ENCODE results near the gene TRAF3IP1. TPM values are rescaled to one million over a fixed set of nuclear protein-coding genes. Genes with fewer than 3 reads are reported as not detected.
A peak's percentile ranks its signal among the peaks of the same experiment; 100 is the strongest.
"Not testable (repeated sequence)": the region's sequence is repeated elsewhere in the genome, so short reads cannot be mapped to it uniquely, and the experiment has no call there.

Gene TRAF3IP1
- 13.5 TPM for total RNA-seq

GRCh38 chr2:238320246-238320647 is at the start of gene TRAF3IP1:
Gene TRAF3IP1, plus strand, starts transcription at chr2:238320518. Its CDS starts 145 bp downstream, at chr2:238320663.
- no peak for FAIRE-seq
- peak; percentile 98 for DNase-seq (ENCODE audit: low spot score in 2 of 2)

GRCh38 chr2:238270606-238271005 is 49.7 kb upstream of the TRAF3IP1 start:
- no peak for DNase-seq (ENCODE audit: low spot score in 2 of 2)
- no peak for FAIRE-seq

- FAIRE-seq (no peak), DNase-seq (ENCODE audit: low spot score in 2 of 2) (no peak)
These were observed 49.2 kb upstream of the TRAF3IP1 start for GRCh38 chr2:238271061-238271554.

GRCh38 chr2:238271686-238272085 is 48.6 kb upstream of the TRAF3IP1 start:
- not testable (repeated sequence) for DNase-seq (ENCODE audit: low spot score in 2 of 2); FAIRE-seq

GRCh38 chr2:238272156-238272555 is 48.2 kb upstream of the TRAF3IP1 start:
- FAIRE-seq (no peak), DNase-seq (ENCODE audit: low spot score in 2 of 2) (no peak)

GRCh38 chr2:238273433-238273832 is 46.9 kb upstream of the TRAF3IP1 start:
- FAIRE-seq; DNase-seq (ENCODE audit: low spot score in 2 of 2): not testable (repeated sequence)

GRCh38 chr2:238274152-238274865 is 46.0 kb upstream of the TRAF3IP1 start:
- DNase-seq (ENCODE audit: low spot score in 2 of 2) (no peak), FAIRE-seq (no peak)

GRCh38 chr2:238277695-238278094 is 42.6 kb upstream of the TRAF3IP1 start:
- DNase-seq (ENCODE audit: low spot score in 2 of 2) (no peak), FAIRE-seq (no peak)

GRCh38 chr2:238278626-238279323 is 41.5 kb upstream of the TRAF3IP1 start:
- FAIRE-seq (no peak), DNase-seq (ENCODE audit: low spot score in 2 of 2) (no peak)

GRCh38 chr2:238279324-238279682 is 41.0 kb upstream of the TRAF3IP1 start:
- FAIRE-seq, result no peak
- no peak for DNase-seq (ENCODE audit: low spot score in 2 of 2)

- DNase-seq (ENCODE audit: low spot score in 2 of 2) (no peak), FAIRE-seq (no peak)
These were observed 40.1 kb upstream of the TRAF3IP1 start for GRCh38 chr2:238280083-238280825.

- FAIRE-seq (no peak), DNase-seq (ENCODE audit: low spot score in 2 of 2) (no peak)
These were observed 38.4 kb upstream of the TRAF3IP1 start for GRCh38 chr2:238281826-238282480.

GRCh38 chr2:238282861-238283738 is 37.2 kb upstream of the TRAF3IP1 start:
- DNase-seq (ENCODE audit: low spot score in 2 of 2) (no peak), FAIRE-seq (no peak)

- DNase-seq (ENCODE audit: low spot score in 2 of 2) (no peak), FAIRE-seq (no peak)
These were observed 35.4 kb upstream of the TRAF3IP1 start for GRCh38 chr2:238284802-238285515.

GRCh38 chr2:238285653-238286082 is 34.6 kb upstream of the TRAF3IP1 start:
- FAIRE-seq, result no peak
- DNase-seq (ENCODE audit: low spot score in 2 of 2), result no peak

GRCh38 chr2:238286095-238286494 is 34.2 kb upstream of the TRAF3IP1 start:
- FAIRE-seq (no peak), DNase-seq (ENCODE audit: low spot score in 2 of 2) (no peak)

- DNase-seq (ENCODE audit: low spot score in 2 of 2) (no peak), FAIRE-seq (no peak)
These were observed 33.8 kb upstream of the TRAF3IP1 start for GRCh38 chr2:238286551-238286950.

- no peak for FAIRE-seq
These were observed 33.2 kb upstream of the TRAF3IP1 start for GRCh38 chr2:238286987-238287736.

More at GRCh38 chr2:238286987-238287736, 33.2 kb upstream of the TRAF3IP1 start:
- no peak for DNase-seq (ENCODE audit: low spot score in 2 of 2)

Data from frontal cortex (tissue), 4 donors.